Mucosa of rectum (tissue), 2 donors: ENCODE data around the gene ZPBP.

Experiments used
- H3K27ac ChIP-seq, 2 donors: one replicate each; pipeline ENCODE4 v1.7.0; 2013; ENCODE audit warnings: inconsistent platforms in 2 of 2, low read depth in 2 of 2, low read length in 2 of 2
- H3K27me3 ChIP-seq, 2 donors: one replicate each; pipeline ENCODE4 v1.7.0; 2013; ENCODE audit warnings: low read length in 2 of 2; ENCODE audit not compliant: control insufficient read depth in 2 of 2, insufficient read depth in 2 of 2
- H3K36me3 ChIP-seq, 2 donors: one replicate each; pipeline ENCODE4 v1.7.0; 2013; ENCODE audit warnings: low read length in 2 of 2; ENCODE audit not compliant: control insufficient read depth in 2 of 2, insufficient read depth in 2 of 2
- H3K4me1 ChIP-seq, 2 donors: one replicate each; pipeline ENCODE4 v1.7.0; 2013; ENCODE audit warnings: low read length in 2 of 2, mild to moderate bottlenecking in 1 of 2; ENCODE audit not compliant: control insufficient read depth in 2 of 2, insufficient read depth in 2 of 2
- H3K4me3 ChIP-seq, 2 donors: one replicate each; pipeline ENCODE4 v1.7.0; 2013; ENCODE audit warnings: low read length in 2 of 2
- H3K9ac ChIP-seq, 2 donors: one replicate each; pipeline ENCODE4 v1.7.0; 2013; ENCODE audit warnings: low read length in 2 of 2, low read depth in 1 of 2, mild to moderate bottlenecking in 1 of 2
- H3K9me3 ChIP-seq, 2 donors: one replicate each; pipeline ENCODE4 v1.7.0; 2013; ENCODE audit warnings: low read length in 2 of 2; ENCODE audit not compliant: control insufficient read depth in 2 of 2
- donor health status: healthy.
- donor health status: Normal muscosa, but diverticular disease.

The ZPBP gene

GRCh38 chr7:50112250-50112649, 19.2 kb upstream of the ZPBP start:
- no peak overlapping the region for H3K27ac ChIP-seq
- H3K9ac ChIP-seq: no peak overlapping the region
- no peaks in the 10 kb centered on the region for H3K27me3 ChIP-seq
- H3K36me3 ChIP-seq: no peaks in the 10 kb centered on the region
- H3K4me3 ChIP-seq: no peak overlapping the region
- peaks cover 0 to 6% of the 10 kb centered on the region in 2 donors for H3K9me3 ChIP-seq
- H3K4me1 ChIP-seq: no peaks in the 10 kb centered on the region

- peaks cover 0 to 7% of the 10 kb centered on the region in 2 donors for H3K27me3 ChIP-seq
- no peaks in the 10 kb centered on the region for H3K9me3 ChIP-seq
- H3K4me3 ChIP-seq: no peak overlapping the region
- no peaks in the 10 kb centered on the region for H3K4me1 ChIP-seq
- no peaks in the 10 kb centered on the region for H3K36me3 ChIP-seq
- no peak overlapping the region for H3K9ac ChIP-seq
- H3K27ac ChIP-seq: no peak overlapping the region
These were observed 8.8 kb upstream of the ZPBP start for GRCh38 chr7:50101873-50102272.

- Histone ChIP-seq H3K36me3 (no peaks in the 10 kb centered on the region), H3K27ac (no peak overlapping the region), H3K9me3 (no peaks in the 10 kb centered on the region), H3K4me1 (no peaks in the 10 kb centered on the region), H3K27me3 (no peaks in the 10 kb centered on the region), H3K4me3 (no peak overlapping the region), H3K9ac (no peak overlapping the region)
These were observed 2.6 kb upstream of the ZPBP start for GRCh38 chr7:50095634-50096033.

- H3K36me3 ChIP-seq: no peaks in the 10 kb centered on the region
- no peak overlapping the region for H3K27ac ChIP-seq
- H3K9ac ChIP-seq: no peak overlapping the region
- no peak overlapping the region for H3K4me3 ChIP-seq
- no peaks in the 10 kb centered on the region for H3K9me3 ChIP-seq
- no peaks in the 10 kb centered on the region for H3K4me1 ChIP-seq
- no peaks in the 10 kb centered on the region for H3K27me3 ChIP-seq
These were observed 4.5 kb downstream of the ZPBP start for GRCh38 chr7:50088463-50089129.

- Histone ChIP-seq H3K9me3 (no peaks in the 10 kb centered on the region), H3K36me3 (no peaks in the 10 kb centered on the region), H3K9ac (no peak overlapping the region), H3K4me1 (no peaks in the 10 kb centered on the region), H3K27me3 (no peaks in the 10 kb centered on the region), H3K27ac (no peak overlapping the region), H3K4me3 (no peak overlapping the region)
These were observed 7.7 kb downstream of the ZPBP start for GRCh38 chr7:50085344-50085743.

- Histone ChIP-seq H3K9me3 (no peaks in the 10 kb centered on the region), H3K27me3 (peaks cover 0 to 2% of the 10 kb centered on the region in 2 donors), H3K4me3 (no peak overlapping the region), H3K9ac (no peak overlapping the region), H3K36me3 (no peaks in the 10 kb centered on the region), H3K4me1 (peaks cover 6 to 9% of the 10 kb centered on the region in 2 donors), H3K27ac (no peak overlapping the region)
These were observed 20.0 kb downstream of the ZPBP start for GRCh38 chr7:50073093-50073492.

- no peaks in the 10 kb centered on the region for H3K36me3 ChIP-seq
- no peaks in the 10 kb centered on the region for H3K27me3 ChIP-seq
- H3K27ac ChIP-seq: peak overlapping the region; percentile 11 to 54
- H3K4me1 ChIP-seq: peaks cover 9 to 10% of the 10 kb centered on the region in 2 donors
- no peaks in the 10 kb centered on the region for H3K9me3 ChIP-seq
- peak overlapping the region; percentile 64 to 78 for H3K4me3 ChIP-seq
- H3K9ac ChIP-seq: peak overlapping the region; percentile 38 to 54
These were observed 23.4 kb downstream of the ZPBP start for GRCh38 chr7:50069613-50070012.

- H3K9me3 ChIP-seq: no peaks in the 10 kb centered on the region
These were observed 24.0 kb downstream of the ZPBP start for GRCh38 chr7:50068850-50069551.

GRCh38 chr7:50068026-50068425, 25.0 kb downstream of the ZPBP start:
- H3K4me3 ChIP-seq: peak overlapping the region; percentile 64 to 78
- H3K9ac ChIP-seq: no peak overlapping the region
- H3K4me1 ChIP-seq: peaks cover 9 to 10% of the 10 kb centered on the region in 2 donors
- H3K27me3 ChIP-seq: no peaks in the 10 kb centered on the region
- H3K9me3 ChIP-seq: no peaks in the 10 kb centered on the region
- H3K27ac ChIP-seq: no peak overlapping the region
- no peaks in the 10 kb centered on the region for H3K36me3 ChIP-seq

More at GRCh38 chr7:50068850-50069551, 24.0 kb downstream of the ZPBP start:
- H3K4me1 ChIP-seq: peaks cover 9 to 10% of the 10 kb centered on the region in 2 donors
- H3K4me3 ChIP-seq: peak overlapping the region; percentile 64 to 78
- peak overlapping the region in 1 of 2 donors; percentile 54 for H3K27ac ChIP-seq
- no peaks in the 10 kb centered on the region for H3K27me3 ChIP-seq
- H3K36me3 ChIP-seq: no peaks in the 10 kb centered on the region
- peak overlapping the region; percentile 38 to 54 for H3K9ac ChIP-seq

- no peaks in the 10 kb centered on the region for H3K9me3 ChIP-seq
- H3K27me3 ChIP-seq: no peaks in the 10 kb centered on the region
- no peak overlapping the region for H3K27ac ChIP-seq
- H3K4me1 ChIP-seq: peaks cover 0 to 4% of the 10 kb centered on the region in 2 donors
- no peak overlapping the region for H3K9ac ChIP-seq
- H3K36me3 ChIP-seq: no peaks in the 10 kb centered on the region
- H3K4me3 ChIP-seq: no peak overlapping the region
These were observed 30.1 kb downstream of the ZPBP start for GRCh38 chr7:50062951-50063350.
